GM12891 (cell line): ENCODE data around the gene SART3.

Source experiments
- DNase-seq: peaks from one replicate; pipeline ENCODE4 v3.0.0; 2011; ENCODE audit warnings: low spot score; ENCODE audit not compliant: insufficient read length
- FAIRE-seq: peaks from 2 replicates; lab custom pipeline; 2011; peaks lifted over from hg19 to GRCh38; lab: Jason Lieb, UNC
- PAX5 ChIP-seq: IDR thresholded peaks from 2 replicates; pipeline ENCODE4 v1.6.1; 2011; ENCODE audit warnings: low read length, moderate library complexity, mild to moderate bottlenecking; ENCODE audit not compliant: insufficient read depth, severe bottlenecking
- POLR2A ChIP-seq: IDR thresholded peaks from 2 replicates; pipeline ENCODE4 v1.6.1; 2011; ENCODE audit warnings: low read depth, low read length, control low read depth
- POLR2AphosphoS5 ChIP-seq: IDR thresholded peaks from 2 replicates; pipeline ENCODE4 v1.6.1; 2011; ENCODE audit warnings: low read depth, low read length, control low read depth
- POU2F2 ChIP-seq: IDR thresholded peaks from 2 replicates; pipeline ENCODE4 v1.6.1; 2011; ENCODE audit warnings: low read depth, mild to moderate bottlenecking, control low read depth, low read length, moderate library complexity
- SPI1 ChIP-seq: IDR thresholded peaks from 2 replicates; pipeline ENCODE4 v1.6.1; 2011; ENCODE audit warnings: low read depth, low read length, control low read depth
- TAF1 ChIP-seq: IDR thresholded peaks from 2 replicates; pipeline ENCODE4 v1.6.1; 2011; ENCODE audit warnings: low read depth, low read length, control low read depth

SART3 gene

DNA sequence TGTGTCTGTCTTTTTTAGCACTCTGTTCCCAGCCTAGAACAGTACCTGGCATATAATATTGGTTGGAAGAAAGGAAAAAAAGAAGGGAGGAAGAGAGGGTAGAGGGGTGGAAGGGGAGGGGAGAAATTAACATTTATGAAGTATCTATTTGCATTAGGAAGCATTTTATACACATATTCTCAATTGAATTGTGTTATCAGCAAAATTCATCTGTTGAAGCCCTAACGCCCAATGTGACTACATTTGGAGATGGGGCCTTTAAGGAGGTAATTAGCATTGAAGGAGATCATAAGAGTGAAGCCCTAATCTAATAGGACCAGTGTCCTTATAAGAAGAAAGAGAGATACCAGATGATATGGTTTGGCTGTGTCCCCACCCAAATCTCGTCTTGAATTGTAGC is 76.1 kb downstream of the SART3 start:
- no peak for DNase-seq
- TF ChIP-seq PAX5 (no peak), POLR2A (no peak), SPI1 (no peak), TAF1 (no peak), POU2F2 (no peak), POLR2AphosphoS5 (no peak)
- no peak for FAIRE-seq

DNA sequence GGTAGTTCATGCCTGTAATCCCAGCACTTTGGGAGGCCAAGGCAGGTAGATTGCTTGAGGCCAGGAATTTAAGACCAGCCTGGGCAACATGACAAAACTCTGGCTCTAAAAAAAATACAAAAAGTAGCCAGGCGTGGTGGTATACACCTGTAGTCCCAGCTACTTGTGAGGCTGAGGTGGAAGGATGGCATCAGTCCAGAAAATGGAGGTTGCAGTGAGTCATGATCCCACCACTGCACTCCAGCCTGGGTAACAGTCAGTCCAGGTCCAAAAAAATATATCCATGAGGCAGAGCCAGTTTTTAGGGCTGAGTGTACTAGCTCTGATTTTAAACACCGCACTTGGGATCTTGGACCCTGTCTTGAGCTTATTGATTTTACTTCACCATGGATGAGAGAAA is 76.5 kb downstream of the SART3 start:
- FAIRE-seq: no peak
- no peak for DNase-seq
- TF ChIP-seq TAF1: no peak
- no peak for TF ChIP-seq POLR2A
- no peak for TF ChIP-seq PAX5

DNA sequence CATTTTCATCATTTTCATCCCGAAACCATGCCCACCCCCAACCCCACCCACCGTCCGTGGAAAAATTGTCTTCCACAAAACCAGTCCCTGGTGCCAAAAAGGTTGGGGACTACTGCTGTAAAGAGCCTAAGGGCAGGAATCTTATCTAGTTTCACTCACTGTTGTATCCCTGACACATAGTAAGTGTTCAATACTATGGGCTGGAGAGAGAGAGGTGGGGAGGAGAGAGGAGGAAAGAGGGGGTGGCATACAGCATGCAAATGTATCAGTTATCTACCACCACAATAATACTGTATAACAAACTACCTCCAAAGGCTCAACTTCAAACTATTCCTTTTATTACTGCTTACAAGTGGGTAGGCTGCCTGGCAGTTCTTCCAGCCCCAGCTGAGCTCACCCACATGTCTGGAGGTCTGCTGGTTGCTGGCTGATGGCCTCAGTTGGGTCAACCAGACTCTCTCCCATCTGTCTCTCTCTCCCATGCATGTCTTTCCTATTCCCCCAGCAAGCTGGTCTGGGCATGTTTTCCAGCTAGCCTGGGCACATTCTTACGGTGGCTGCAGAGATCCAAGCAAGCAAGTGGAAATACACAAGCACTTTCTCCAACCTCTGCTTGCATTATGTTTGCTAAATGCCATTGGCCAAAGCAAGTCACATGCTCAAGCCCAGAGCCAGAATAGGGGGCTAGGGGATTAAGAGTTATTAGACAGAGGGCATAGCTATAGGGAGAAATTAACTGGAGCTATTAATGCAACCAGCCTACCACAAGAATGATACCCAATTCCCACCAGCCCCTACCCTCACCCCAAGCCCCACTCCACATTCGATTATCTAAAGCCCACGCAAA is 77.5 kb downstream of the SART3 start:
- no peak for TF ChIP-seq POLR2AphosphoS5
- TF ChIP-seq POU2F2: no peak
- no peak for TF ChIP-seq TAF1
- TF ChIP-seq POLR2A: no peak
- TF ChIP-seq PAX5: no peak
- no peak for TF ChIP-seq SPI1
- FAIRE-seq (no peak), DNase-seq (no peak)

DNA sequence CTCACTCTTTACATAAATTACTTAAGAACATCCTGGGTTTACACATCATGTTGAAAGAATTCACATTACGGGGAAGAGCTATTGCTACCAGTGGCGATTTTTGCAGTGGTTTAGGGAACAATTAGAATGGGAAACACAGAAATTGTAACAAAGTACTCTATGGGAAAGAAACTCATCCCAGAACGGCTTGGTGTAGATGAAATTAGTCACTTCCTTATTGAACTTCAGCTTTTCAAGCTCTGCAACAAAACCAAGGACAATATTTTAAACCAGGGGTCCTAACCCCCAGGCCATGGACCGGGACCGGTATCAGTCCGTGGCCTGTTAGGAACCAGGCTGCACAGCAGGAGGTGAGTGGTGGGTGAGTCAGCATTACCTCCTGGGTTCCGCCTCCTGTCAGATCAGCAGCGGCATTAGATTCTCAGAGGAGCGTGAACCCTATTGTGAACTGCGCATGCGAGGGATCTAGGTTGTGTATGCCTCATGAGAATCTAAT is 78.2 kb downstream of the SART3 start:
- TF ChIP-seq POLR2A (no peak), PAX5 (no peak), SPI1 (no peak), POLR2AphosphoS5 (no peak)
- no peak for FAIRE-seq
- no peak for DNase-seq

DNA sequence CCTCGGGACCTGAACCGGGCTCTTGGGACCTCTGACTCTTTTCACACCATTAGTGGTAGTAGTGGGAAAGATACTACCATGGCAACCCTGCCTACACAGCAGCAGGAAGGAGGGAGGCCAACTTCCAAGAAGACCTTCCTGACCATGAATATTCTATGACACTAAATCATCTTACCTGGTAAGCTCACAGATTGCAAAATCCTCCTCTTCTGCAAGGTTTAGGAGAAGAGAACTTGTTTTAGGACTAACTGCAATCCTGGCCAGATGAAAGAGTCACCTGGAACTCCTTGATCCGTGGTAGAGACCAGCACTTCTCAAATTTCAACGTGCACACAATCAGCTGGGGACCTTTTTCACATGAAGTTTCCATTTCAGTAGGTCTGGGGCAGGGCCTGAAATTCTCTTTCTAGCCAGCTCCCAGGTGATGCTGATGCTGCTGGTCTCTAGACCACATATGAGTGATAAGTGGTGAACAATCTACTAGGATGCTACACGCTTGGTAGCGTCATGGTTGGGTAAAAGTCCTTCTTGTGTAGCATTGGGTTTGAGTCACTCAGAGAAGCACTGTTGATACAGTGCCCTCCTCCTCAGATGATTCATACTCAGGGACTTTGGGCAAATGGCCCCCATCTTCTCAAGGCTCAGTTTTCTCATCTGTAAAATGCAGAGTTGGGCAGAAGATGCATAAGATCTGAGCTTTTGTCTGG is 81.5 kb downstream of the SART3 start:
- DNase-seq (no peak), FAIRE-seq (no peak)
- TF ChIP-seq SPI1 (no peak), POLR2A (no peak), TAF1 (no peak), POLR2AphosphoS5 (no peak), POU2F2 (no peak), PAX5 (no peak)

DNA sequence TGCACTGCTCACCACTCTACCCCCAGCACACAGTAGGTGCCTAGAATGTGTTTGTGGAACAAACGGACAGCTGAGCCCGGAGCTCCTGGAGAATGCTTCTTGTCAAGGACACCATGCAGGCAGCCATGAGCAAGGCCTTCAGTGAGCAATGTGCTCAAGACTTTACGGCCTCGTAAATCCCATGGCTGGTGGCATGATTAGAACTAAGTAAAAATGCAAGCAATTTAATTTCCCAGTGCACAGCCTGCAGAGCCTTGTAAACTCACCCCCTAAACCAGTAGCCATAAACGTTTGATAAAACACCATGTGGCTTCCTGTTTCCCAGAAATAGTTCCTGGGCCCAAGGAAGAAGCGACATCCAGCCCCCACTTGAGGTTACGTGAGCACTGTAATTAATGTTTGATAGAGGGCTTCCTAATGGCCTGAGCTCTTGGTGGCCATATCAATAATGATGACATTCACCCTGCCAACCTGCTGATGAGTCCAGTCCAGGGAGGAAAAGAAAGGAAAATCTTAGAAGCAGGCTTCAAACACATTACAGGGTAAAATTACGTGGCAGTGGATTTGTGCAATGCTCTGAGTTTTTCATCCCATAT is 82.3 kb downstream of the SART3 start:
- FAIRE-seq (no peak), DNase-seq (no peak)
- TF ChIP-seq SPI1 (no peak), TAF1 (no peak), POU2F2 (no peak), POLR2AphosphoS5 (no peak), PAX5 (no peak), POLR2A (no peak)

DNA sequence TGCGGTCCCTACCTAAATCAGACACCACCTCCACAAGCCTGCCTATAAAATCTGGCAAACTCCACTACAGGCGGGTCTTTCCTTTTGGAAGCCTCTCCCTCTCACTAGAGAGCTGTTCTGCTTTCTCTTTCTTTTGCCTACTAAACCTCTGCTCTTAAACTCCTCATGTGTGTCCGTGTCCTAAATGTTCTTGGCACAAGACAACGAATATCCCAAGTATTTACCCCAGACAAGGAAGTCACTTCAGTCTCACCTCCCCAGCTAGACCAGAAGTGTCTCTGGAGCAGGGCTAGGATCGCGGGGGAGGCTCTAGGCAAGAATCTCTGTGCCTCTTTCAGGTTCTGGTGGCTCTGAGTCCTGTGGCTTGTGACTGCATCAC is 83.1 kb downstream of the SART3 start:
- no peak for FAIRE-seq
- no peak for TF ChIP-seq POU2F2
- TF ChIP-seq POLR2A: no peak
- TF ChIP-seq PAX5: no peak
- no peak for TF ChIP-seq TAF1
- TF ChIP-seq SPI1: no peak
- no peak for TF ChIP-seq POLR2AphosphoS5
- no peak for DNase-seq

DNA sequence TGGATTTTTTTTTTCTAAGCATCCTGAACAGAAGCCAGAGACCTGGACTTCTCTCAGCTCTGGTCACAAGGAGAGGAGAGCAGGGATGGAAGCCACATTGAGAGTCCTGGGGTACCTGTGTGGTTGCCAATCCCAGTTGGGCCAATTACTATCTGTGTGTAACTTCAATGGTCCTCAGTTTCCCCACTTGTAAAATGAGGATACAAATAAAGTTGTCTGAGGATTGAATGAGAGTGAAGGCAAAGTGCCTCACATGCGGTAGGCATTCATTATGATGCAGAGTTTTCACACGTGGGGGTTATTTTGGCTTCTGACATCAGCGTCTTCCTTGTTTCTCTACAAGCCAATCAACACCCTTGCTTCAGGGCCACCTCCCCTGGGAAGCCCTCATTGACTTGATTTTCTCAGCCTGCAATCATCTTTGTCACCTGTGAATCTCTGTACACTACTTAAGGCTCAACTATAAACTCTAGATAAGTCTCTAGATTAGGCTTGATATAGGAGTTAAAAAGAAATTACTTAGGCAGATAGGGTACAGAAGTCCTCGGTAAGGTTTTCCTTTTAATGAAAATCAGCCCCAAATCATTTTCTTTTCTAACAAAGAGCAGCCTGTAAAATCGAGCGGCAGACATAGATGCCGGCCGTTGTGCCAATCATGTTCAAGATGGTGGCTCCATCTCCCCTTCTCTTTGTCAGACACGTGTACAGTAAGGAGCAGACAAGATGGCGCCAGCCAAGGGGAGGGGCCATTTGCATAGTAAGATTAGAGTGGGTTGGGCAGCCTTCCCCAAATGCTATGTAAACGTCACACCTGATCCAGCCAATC is 83.7 kb downstream of the SART3 start:
- no peak for FAIRE-seq
- DNase-seq: no peak
- TF ChIP-seq POLR2A: no peak
- TF ChIP-seq TAF1: no peak
- no peak for TF ChIP-seq PAX5
- no peak for TF ChIP-seq POLR2AphosphoS5
- no peak for TF ChIP-seq SPI1
- TF ChIP-seq POU2F2: no peak

DNA sequence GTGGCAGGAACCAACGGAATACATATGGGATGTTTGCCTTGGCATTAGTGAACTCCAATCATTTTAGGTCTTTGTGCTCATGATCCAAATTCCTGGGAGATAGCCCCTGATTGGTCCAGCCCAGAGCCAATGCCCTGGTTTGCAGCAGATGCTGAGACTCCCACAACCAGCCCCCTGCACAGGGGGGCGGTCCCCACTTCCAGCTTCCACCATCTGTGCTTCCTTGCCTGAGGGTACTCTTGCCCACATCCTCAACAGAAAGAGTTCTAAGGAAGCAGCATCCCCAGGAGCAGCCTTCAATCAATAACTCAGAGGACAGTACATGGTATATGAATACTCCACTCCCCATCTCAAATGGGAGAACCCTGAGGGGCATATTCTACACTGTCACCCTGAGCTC is 85.6 kb downstream of the SART3 start:
- DNase-seq: no peak
- no peak for TF ChIP-seq POLR2AphosphoS5
- TF ChIP-seq SPI1: no peak
- no peak for TF ChIP-seq POU2F2
- no peak for TF ChIP-seq PAX5
- TF ChIP-seq POLR2A: no peak
- TF ChIP-seq TAF1: no peak
- no peak for FAIRE-seq
